GM18870 (cell line): ENCODE data around the gene CDHR4.
"Not testable (repeated sequence)": the region's sequence is repeated elsewhere in the genome, so short reads cannot be mapped to it uniquely, and the experiment has no call there.

ENCODE experiments used
- ATAC-seq: cut with Tn5 transposase; IDR thresholded peaks from one replicate; pipeline ENCODE4 v1.9.1; 2021; ENCODE audit warnings: moderate library complexity; ENCODE audit not compliant: unreplicated experiment

Gene CDHR4

GRCh38 chr3:49799761-49800160 lies at the start of gene CDHR4:
Gene CDHR4 (minus strand): TSS chr3:49799873. CDS start chr3:49799812, 61 bp downstream.
- no peak for ATAC-seq

- ATAC-seq, result no peak
Observed at GRCh38 chr3:49845694-49846093, 46.0 kb upstream of the CDHR4 start.

- ATAC-seq, result no peak
Observed at GRCh38 chr3:49844464-49845183, 45.0 kb upstream of the CDHR4 start.

GRCh38 chr3:49842843-49843517 lies 43.3 kb upstream of the CDHR4 start:
- no peak for ATAC-seq

- ATAC-seq, result no peak
Observed at GRCh38 chr3:49841806-49842205, 42.1 kb upstream of the CDHR4 start.

- ATAC-seq, result no peak
Observed at GRCh38 chr3:49841126-49841696, 41.5 kb upstream of the CDHR4 start.

GRCh38 chr3:49840388-49840787 lies 40.7 kb upstream of the CDHR4 start:
- no peak for ATAC-seq

GRCh38 chr3:49839193-49839809 lies 39.6 kb upstream of the CDHR4 start:
- ATAC-seq, result no peak

- no peak for ATAC-seq
Observed at GRCh38 chr3:49831341-49831740, 31.7 kb upstream of the CDHR4 start.

GRCh38 chr3:49826016-49826415 lies 26.3 kb upstream of the CDHR4 start:
- no peak for ATAC-seq

GRCh38 chr3:49823131-49823530 lies 23.5 kb upstream of the CDHR4 start:
- not testable (repeated sequence) for ATAC-seq

- ATAC-seq, result no peak
Observed at GRCh38 chr3:49813497-49814174, 14.0 kb upstream of the CDHR4 start, which contains the start of gene UBA7. Gene UBA7 (minus strand): TSS chr3:49813953. CDS start chr3:49813787, 166 bp downstream.

- ATAC-seq, result no peak
Observed at GRCh38 chr3:49812916-49813496, 13.3 kb upstream of the CDHR4 start.

GRCh38 chr3:49807431-49808114 lies 7.9 kb upstream of the CDHR4 start:
- ATAC-seq, result no peak

- no peak for ATAC-seq
Observed at GRCh38 chr3:49806850-49807249, 7.2 kb upstream of the CDHR4 start.

GRCh38 chr3:49805897-49806701 lies 6.4 kb upstream of the CDHR4 start:
- ATAC-seq, result no peak

- ATAC-seq, result no peak
Observed at GRCh38 chr3:49805367-49805782, 5.7 kb upstream of the CDHR4 start.

GRCh38 chr3:49804141-49805041 lies 4.7 kb upstream of the CDHR4 start:
- ATAC-seq, result no peak
